Hindlimb muscle (tissue), 1 donor: Measurements from ENCODE around the gene BACH2. TPM values are rescaled to one million over a fixed set of nuclear protein-coding genes. Genes with fewer than 3 reads are reported as not detected.
A peak's percentile ranks its signal among the peaks of the same experiment; 100 is the strongest.
"Not testable (repeated sequence)": the region's sequence is repeated elsewhere in the genome, so short reads cannot be mapped to it uniquely, and the experiment has no call there.

Experiments
- DNase-seq: peaks from one replicate; pipeline ENCODE4 v3.0.0-alpha.2; 2013
- polyA plus RNA-seq: library from polyadenylated mRNA; unstranded; fragments of 120-200 nt; gene quantifications from one replicate; pipeline ENCODE4 v1.2.1, GENCODE V29; 2013; ENCODE audit not compliant: insufficient read length

BACH2 gene
- polyA plus RNA-seq, 1 donor, result 6.0 TPM

DNA sequence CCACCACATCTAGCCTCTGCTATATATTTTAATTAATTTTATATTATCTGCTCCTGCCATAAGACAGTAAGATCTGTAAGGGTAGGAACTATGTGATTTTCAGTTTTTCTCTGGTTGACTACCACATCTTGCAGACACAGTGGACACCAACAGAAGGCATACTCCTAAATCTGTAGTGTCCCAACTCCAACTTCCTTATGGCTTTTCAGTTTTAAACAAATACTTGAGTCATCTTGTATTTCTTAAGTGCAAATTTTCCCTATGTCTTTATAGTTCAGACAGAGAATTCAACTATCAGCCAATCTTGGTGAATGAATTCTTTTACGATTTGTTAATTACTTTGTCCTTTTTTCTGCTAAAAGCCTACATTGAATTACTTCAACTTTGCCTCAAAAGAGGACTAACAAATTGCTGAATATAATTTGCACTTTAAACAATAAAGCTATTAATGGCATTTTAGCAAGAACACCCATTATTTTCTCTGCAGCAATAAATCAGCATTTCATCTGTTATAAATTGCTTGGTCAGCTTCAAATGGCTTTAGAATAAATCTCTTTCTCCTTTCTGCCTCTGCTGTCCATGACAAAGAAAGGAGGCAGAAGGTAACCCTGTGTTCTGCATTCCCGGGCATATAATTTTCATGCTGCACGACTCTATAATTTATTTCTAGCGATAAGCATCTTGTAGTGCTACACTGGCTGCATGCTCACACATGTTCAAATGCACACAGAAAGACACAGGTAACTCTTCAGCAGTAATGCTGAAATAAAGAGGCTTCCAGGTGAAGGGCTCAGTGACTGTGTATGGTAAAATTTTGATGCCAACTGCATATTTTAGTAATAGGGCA is 144.8 kb downstream of the BACH2 start:
- DNase-seq, result no peak

DNA sequence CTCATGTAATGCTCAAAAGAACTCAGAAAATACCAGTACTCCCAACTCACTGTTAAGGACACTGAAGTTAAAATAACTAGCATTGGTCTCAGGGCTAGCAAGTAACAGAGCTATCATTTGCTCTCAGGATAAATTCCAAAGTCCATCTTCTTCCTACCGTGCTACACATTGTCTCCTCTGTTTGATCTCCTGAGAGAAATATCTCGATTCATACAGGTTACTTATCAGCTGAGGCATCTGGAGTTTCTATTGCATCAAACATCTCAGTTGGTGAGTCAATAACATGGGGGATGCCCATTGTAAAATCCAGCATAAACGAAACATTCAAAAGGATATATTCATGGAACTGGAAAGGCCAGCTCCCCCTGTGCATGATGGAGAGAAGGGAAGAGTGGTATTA is 147.4 kb downstream of the BACH2 start:
- no peak for DNase-seq

DNA sequence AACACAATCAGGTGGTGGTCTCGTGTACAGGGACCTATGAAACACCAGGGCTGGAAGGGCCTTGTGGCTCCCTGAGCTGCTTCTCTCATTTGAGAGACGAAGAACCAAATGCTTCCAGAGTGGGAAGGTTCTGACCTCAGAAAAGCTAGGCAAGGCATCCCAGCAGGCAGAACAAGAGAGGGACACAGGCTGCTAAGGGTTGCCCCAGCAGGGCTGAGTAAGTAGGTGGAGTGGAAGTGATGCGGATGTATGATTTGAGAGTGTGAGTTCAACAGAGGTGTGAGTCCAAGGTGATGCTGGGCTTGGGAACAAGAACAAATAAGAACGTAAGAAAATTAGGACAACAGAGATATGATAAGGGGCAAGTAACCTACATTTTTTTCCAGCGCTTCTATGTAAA is 147.8 kb downstream of the BACH2 start:
- DNase-seq, result no peak

DNA sequence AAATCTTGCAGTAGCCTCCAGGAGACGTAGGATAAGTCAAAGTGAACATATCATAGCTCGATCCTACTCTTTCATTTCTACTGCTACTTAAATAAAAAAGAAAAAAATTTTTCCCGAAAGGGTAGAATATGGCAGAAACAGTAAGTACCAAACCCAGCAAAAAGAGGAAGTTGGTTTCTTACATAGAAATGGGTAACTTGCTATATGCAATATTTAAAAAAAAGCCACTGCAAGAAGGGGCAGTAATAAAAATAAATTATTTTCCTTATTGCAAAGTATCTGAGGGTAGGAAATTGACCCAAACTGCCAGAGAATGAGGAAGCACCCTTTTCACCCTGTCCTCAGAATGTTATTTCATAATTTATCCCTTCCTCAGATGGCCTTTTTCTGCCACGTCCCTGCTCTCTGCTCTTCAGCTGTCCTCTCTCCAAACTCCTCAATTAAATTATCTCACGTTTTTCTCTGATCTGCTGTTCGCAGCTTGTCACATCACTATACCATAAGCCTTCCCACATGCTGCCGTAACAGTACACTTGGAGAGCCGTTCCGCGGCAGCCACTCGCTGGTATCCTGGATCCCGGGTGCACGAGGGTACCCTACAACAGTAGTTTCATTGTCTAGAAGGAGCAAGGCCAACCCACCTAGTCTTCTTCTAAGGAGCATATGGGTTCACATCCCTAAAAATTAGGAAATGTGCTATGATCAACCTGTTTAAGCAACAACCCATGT is 149.6 kb downstream of the BACH2 start:
- DNase-seq, result no peak

GRCh38 chr6:90146024-90146423 is 150.6 kb downstream of the BACH2 start:
- no peak for DNase-seq

- no peak for DNase-seq
These were observed 151.6 kb downstream of the BACH2 start for GRCh38 chr6:90144928-90145555.

GRCh38 chr6:90144396-90144795 is 152.2 kb downstream of the BACH2 start:
- DNase-seq, result no peak

- DNase-seq, result no peak
These were observed 156.0 kb downstream of the BACH2 start for GRCh38 chr6:90140683-90141082.

DNA sequence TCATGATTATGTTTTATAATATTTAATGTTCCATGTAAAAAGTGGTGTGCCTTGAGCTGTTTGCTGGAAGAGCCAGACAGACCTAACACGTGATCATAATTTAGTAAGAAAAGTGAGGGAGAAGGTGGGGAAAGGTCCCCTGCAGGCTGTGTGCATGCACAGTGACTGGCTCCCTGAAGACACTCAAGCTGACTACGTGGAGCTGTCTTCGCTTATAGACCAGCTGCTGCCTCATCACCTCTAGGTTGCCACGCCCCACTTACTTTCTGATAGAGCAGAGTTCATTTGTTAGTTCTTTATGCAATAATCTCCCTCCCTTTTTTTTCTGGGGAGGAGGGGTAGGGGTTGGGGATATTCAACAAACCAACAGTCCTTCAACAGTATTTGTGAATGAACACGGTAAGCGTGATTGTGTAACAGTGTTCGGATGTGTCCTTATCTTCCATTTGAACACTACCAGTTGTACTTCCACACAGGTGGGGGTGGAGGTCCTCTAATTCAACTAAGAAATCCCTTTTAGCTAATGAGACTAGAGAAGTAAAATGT is 157.3 kb downstream of the BACH2 start:
- no peak for DNase-seq

DNA sequence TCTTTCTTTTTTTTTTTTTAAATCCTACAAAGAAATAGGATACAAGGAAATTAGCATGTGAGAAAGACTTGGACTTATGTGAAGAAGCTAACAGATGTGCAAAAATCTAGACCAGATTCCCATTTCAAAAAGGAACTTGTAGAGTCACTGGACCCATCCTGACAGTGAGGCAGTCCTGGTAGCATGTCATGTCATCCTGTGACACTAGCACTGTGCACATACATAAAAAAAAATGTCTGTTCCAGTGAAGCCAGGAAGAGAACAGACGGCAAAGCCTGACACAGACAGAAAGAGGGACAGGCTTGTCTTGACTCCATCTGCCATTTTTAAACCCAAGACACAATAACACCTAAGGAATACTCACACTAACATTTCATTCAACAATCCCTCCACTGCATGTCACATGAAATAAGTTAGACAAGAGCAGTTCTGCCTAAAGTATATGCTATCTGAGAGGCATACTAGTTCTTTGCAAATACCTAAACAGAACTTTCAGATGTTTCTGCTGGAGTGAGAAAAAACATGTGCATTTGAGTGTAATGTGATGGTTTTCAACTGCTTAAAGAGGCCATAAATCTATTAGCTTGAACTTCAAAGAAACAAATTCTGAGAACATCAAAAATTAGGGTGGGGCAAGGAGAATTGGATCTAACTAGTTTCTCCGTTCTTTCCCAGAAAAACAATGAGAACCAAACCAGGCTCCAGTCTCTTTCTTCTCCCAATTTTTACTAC is 159.6 kb downstream of the BACH2 start:
- DNase-seq, result no peak

DNA sequence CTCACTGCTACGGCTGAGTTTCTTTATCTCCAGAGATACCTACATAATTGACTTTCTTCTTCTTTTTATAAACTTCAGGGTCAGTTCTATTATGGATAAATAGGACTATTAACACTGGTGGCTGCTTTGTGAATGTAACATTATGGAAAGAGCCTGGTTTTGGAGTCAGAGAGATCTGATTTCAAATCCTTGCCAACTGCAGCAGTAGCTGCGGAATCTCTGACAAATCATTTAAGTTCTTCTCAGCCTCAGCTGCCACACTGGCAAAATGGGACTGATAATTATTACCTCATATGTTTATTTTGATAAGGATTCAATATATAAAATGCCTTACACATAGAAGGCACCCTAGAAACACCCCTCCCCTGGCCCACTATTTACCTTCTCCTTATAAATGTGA is 160.5 kb downstream of the BACH2 start:
- DNase-seq, result no peak

DNA sequence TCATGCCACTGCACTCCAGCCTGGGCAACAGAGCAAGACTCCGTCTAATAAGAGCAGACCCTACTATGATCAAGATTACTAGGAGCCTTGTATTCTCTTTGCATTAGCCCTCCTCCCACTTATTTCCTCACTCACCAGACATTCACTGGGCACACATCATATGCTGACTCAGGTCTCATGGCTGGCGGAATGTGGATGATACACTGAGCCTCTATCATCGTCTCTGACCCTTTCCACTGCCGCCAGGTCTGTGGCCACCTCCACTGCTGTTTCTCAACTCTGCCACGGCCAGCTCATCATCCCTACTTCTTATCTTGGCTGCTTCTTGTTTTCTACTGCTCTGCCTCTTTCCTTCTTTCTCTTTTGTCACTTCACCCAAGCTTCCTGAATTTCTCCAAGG is 161.0 kb downstream of the BACH2 start:
- no peak for DNase-seq

DNA sequence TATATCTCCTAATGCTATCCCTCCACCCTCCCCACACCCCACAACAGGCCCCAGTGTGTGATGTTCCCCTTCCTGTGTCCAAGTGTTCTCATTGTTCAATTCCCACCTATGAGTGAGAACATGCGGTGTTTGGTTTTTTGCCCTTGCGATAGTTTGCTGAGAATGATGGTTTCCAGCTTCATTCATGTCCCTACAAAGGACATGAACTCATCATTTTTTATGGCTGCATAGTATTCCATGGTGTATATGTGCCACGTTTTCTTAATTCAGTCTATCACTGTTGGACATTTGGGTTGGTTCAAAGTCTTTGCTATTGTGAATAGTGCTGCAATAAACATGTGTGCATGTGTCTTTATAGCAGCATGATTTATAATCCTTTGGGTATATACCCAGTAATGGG is 163.0 kb downstream of the BACH2 start:
- not testable (repeated sequence) for DNase-seq

- DNase-seq, result peak; percentile 71
These were observed 164.8 kb downstream of the BACH2 start for GRCh38 chr6:90131614-90132423.

- DNase-seq, result no peak
These were observed 165.5 kb downstream of the BACH2 start for GRCh38 chr6:90131125-90131524.

- not testable (repeated sequence) for DNase-seq
These were observed 168.0 kb downstream of the BACH2 start for GRCh38 chr6:90128687-90129086.

DNA sequence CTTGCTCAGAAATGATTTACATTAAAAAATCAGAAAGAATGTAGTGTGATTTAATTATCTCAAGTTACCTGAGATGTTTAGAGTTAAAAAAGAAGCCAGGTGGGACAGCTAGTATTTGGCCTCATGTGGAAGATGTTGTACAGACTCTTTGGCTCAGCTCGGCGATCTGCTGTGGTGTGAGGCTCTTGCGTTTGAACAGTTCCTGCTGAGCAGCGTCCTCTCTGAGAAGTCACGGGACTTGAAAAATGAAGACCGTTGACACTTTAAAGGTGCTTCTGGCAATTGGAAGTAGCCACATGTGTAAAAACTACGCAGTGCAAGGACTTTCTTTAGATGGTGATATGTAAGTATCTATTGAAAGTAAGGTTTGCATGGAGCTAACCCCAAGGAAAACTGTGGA is 169.0 kb downstream of the BACH2 start:
- no peak for DNase-seq

- DNase-seq, result no peak
These were observed 169.8 kb downstream of the BACH2 start for GRCh38 chr6:90126839-90127238.

GRCh38 chr6:90126181-90126580 is 170.5 kb downstream of the BACH2 start:
- no peak for DNase-seq

DNA sequence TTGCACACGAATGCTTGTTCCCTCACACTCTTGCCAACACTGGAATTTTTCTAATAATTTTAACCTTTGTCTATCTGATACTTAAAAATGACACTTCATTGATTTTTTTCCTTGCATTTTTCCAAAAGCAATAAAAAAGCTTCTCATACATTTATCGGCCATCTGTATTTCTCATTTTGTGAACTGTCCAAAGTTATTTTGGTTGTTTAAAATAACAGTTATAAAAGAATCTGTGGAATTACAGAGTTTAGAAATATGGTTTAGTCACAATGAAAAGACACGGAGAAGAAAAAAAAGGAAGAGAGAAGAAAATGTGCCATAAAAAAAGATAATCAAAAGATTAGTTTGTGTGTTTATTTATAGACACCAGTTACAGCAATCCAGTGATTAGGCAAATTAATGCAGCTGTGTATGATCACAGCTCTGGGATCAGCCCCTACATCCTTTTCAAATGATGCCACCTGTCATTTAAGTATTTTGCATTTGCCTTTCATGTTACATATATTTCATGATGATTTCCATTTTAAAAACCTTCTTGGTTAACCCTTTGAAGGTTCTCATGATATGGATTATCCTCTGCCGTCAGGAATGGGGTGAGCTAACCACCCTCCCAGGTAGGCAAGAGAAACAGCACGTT is 171.7 kb downstream of the BACH2 start:
- no peak for DNase-seq

DNA sequence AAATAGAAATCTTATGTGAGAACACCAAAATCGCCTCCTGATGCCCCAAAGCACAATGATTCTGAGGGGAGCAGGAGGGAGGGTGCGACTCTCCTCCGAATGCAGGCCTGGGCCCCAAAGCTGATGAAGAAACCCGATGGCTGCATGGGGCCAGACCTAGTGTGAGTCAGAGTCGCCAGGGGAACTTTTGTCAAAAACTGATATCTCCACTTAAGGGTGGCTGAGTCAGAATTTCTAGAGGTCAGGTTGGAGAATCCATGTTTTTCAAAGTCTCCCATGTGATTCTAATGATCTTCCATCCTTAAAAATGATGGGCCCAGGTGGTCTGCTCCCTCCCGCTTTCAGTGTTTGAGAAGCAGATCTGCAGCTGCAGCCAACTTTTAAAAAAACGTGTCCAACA is 172.8 kb downstream of the BACH2 start:
- DNase-seq, result no peak
